ENCODE data around the gene TNFSF10.
"Not testable (repeated sequence)": the region's sequence is repeated elsewhere in the genome, so short reads cannot be mapped to it uniquely, and the experiment has no call there.

Gene TNFSF10

GRCh38 chr3:172527306-172527705 lies 4.1 kb upstream of the TNFSF10 start:
- TF ChIP-seq, protein P1, sequence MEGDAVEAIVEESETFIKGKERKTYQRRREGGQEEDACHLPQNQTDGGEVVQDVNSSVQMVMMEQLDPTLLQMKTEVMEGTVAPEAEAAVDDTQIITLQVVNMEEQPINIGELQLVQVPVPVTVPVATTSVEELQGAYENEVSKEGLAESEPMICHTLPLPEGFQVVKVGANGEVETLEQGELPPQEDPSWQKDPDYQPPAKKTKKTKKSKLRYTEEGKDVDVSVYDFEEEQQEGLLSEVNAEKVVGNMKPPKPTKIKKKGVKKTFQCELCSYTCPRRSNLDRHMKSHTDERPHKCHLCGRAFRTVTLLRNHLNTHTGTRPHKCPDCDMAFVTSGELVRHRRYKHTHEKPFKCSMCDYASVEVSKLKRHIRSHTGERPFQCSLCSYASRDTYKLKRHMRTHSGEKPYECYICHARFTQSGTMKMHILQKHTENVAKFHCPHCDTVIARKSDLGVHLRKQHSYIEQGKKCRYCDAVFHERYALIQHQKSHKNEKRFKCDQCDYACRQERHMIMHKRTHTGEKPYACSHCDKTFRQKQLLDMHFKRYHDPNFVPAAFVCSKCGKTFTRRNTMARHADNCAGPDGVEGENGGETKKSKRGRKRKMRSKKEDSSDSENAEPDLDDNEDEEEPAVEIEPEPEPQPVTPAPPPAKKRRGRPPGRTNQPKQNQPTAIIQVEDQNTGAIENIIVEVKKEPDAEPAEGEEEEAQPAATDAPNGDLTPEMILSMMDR (IDR thresholded peaks at IDR 0.05; ENCODE audit: low read depth, low read length, missing control alignments) = no peak
- Histone ChIP-seq H3K4me3 (ENCODE audit: low read depth, low read length) (no peak overlapping the region), H3K27ac (no peak overlapping the region), H3K27me3 (replicated peaks) (no peaks in the 10 kb centered on the region), H3K36me3 (replicated peaks) (no peaks in the 10 kb centered on the region)
- in situ Hi-C loops (cut with HindIII; ENCODE audit: low pct_ligation_motif_present, low sequenced_read_pairs) = no loop called here
- no peak for DNase-seq

- in situ Hi-C loops (cut with HindIII; ENCODE audit: low pct_ligation_motif_present, low sequenced_read_pairs) = no loop called here
- TF ChIP-seq, protein P1 (IDR thresholded peaks at IDR 0.05; ENCODE audit: low read depth, low read length, missing control alignments) = no peak
- no peak for DNase-seq
- Histone ChIP-seq H3K27me3 (replicated peaks) (no peaks in the 10 kb centered on the region), H3K4me3 (ENCODE audit: low read depth, low read length) (no peak overlapping the region), H3K36me3 (replicated peaks) (no peaks in the 10 kb centered on the region), H3K27ac (no peak overlapping the region)
Observed at GRCh38 chr3:172525116-172525613, 1.9 kb upstream of the TNFSF10 start.

- H3K27ac ChIP-seq = no peak overlapping the region
- DNase-seq = peak; percentile 59
- H3K4me3 ChIP-seq (ENCODE audit: low read depth, low read length) = no peak overlapping the region
- TF ChIP-seq, protein P1 (IDR thresholded peaks at IDR 0.05; ENCODE audit: low read depth, low read length, missing control alignments) = no peak
- no peaks in the 10 kb centered on the region for H3K36me3 ChIP-seq (replicated peaks)
- in situ Hi-C loops (cut with HindIII; ENCODE audit: low pct_ligation_motif_present, low sequenced_read_pairs) = no loop called here
- no peaks in the 10 kb centered on the region for H3K27me3 ChIP-seq (replicated peaks)
Observed at GRCh38 chr3:172524611-172525010, 1.4 kb upstream of the TNFSF10 start.

GRCh38 chr3:172521837-172522726 lies 1.1 kb downstream of the TNFSF10 start:
- H3K27me3 ChIP-seq (replicated peaks); H3K36me3 ChIP-seq (replicated peaks); DNase-seq; H3K4me3 ChIP-seq (ENCODE audit: low read depth, low read length); H3K27ac ChIP-seq; in situ Hi-C loops (cut with HindIII; ENCODE audit: low pct_ligation_motif_present, low sequenced_read_pairs): not testable (repeated sequence)

- Histone ChIP-seq H3K27me3 (replicated peaks) (no peaks in the 10 kb centered on the region), H3K36me3 (replicated peaks) (no peaks in the 10 kb centered on the region), H3K4me3 (ENCODE audit: low read depth, low read length) (no peak overlapping the region), H3K27ac (no peak overlapping the region)
- TF ChIP-seq, protein P1 (IDR thresholded peaks at IDR 0.05; ENCODE audit: low read depth, low read length, missing control alignments) = no peak
- in situ Hi-C loops (cut with HindIII; ENCODE audit: low pct_ligation_motif_present, low sequenced_read_pairs) = no loop called here
- peak; percentile 32 for DNase-seq
Observed at GRCh38 chr3:172520301-172520831, 2.9 kb downstream of the TNFSF10 start.

- DNase-seq = no peak
- Histone ChIP-seq H3K27ac (no peak overlapping the region), H3K4me3 (ENCODE audit: low read depth, low read length) (no peak overlapping the region), H3K27me3 (replicated peaks) (no peaks in the 10 kb centered on the region), H3K36me3 (replicated peaks) (no peaks in the 10 kb centered on the region)
- in situ Hi-C loops (cut with HindIII; ENCODE audit: low pct_ligation_motif_present, low sequenced_read_pairs) = no loop called here
- TF ChIP-seq, protein P1 (IDR thresholded peaks at IDR 0.05; ENCODE audit: low read depth, low read length, missing control alignments) = no peak
Observed at GRCh38 chr3:172519740-172520139, 3.5 kb downstream of the TNFSF10 start.
